ENCODE results near the gene KRT34.
"Not testable (repeated sequence)": the region's sequence is repeated elsewhere in the genome, so short reads cannot be mapped to it uniquely, and the experiment has no call there.

Gene KRT34

GRCh38 chr17:41360296-41360995 is 21.7 kb downstream of the KRT34 start:
- DNase-seq: no peak

DNA sequence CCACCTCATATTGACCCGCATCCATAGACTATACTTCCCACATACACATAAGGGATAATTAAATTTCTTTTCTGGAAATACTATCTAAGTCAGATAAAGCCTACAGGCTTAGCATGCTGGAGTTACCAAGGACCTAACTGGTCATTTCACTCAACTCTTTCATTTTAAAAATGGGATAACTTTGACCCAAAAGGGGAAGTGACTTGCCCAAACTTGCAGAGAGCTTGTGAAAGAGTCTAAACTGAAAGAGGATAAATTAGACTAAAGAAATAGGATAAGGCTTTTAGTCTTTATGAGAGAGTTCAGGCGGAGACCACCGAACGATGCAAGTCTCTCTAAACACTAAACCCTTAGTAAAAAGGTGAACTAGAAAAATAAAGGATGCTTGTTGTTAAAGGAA is 27.6 kb downstream of the KRT34 start:
- DNase-seq: no peak

- DNase-seq: no peak
Observed at GRCh38 chr17:41352597-41353366, 29.3 kb downstream of the KRT34 start.

DNA sequence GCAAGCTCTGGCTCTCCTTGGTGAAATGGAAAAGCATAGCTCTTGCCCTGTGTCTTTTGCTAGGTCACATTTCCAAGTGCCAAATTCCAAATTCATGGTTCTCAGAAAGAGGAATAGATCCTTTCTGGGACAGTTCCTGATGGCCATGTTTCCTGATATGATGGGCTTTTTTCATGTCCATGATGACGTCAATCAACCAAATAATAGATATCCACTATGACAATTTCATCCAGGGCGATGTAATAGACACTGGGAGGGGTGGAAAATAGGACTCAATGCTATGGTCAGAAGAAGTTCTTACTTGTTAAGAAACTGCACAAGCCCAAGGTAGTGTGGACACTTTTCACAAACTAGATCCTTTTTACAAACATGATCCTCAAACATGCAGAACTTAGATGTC is 30.9 kb downstream of the KRT34 start:
- no peak for DNase-seq

DNA sequence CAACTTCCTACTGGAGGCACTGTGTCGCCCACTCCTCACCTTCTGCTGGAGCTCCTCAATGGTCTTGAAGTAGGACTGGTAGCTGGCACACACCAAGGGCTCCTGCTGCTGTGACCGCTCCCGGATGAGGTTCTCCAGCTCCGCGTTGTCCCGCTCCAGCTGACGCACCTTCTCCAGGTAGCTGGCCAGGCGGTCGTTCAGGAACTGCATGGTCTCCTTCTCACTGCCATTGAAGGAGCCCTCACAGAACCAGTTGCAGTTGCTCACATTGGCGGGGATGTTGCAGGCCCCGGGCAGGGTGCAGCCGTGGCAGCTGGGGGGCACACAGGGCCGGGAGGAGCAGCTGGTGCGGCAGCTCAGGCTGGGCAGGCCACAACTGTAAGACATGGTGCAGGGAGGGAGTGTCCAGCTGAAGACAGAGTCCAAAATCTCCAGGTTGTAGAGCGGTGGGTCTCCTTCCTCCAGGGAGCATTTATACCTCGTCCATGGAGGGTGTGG is 31.7 kb downstream of the KRT34 start, which contains the start of gene KRT33A:
Gene KRT33A, minus strand, starts transcription at position 448 of the 498 bp plus-strand sequence. Its CDS starts 61 bp downstream, at position 387.
- DNase-seq: not testable (repeated sequence)

DNA sequence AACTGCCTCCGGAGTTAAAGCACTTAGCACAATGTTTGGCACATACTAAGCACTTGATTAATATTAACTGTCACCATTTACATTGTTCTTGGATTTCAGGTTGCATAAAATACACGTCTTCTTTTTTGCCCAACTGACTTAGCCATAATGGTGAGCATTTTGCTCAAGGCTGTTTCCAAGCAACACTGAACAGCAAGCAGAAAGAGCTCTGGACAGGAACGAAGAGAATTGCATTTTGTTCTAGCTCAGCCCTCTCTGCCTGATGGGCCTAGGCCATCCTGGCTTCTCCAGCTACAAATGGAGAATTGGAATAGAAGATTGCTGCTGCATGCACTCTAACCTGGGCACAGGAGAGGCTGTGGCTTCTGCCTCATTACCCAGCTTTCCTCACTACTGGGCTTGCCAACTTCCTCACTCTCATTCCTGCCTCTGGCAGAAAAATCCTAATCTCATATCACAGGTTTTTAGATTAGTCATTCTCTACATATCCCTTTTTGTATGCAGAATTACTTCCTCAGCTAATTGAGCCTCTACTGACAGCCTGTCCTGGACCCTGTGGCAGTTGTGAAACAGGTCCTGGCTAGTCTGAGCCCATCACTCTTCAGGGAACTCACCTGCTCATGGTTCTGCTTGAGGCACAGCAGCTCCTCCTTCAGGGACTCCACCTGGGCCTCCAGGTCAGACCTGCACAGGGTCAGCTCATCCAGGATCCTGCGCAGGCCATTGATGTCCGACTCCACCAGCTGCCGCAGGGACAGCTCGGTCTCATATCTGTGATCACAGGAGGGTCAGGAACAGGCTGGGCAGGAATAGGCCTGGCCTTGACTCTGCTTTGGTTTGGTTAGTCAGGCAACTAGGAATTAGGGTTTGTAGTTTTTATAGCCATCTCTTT is 34.0 kb downstream of the KRT34 start:
- no peak for DNase-seq

- not testable (repeated sequence) for DNase-seq
Observed at GRCh38 chr17:41346421-41346820, 35.7 kb downstream of the KRT34 start.

DNA sequence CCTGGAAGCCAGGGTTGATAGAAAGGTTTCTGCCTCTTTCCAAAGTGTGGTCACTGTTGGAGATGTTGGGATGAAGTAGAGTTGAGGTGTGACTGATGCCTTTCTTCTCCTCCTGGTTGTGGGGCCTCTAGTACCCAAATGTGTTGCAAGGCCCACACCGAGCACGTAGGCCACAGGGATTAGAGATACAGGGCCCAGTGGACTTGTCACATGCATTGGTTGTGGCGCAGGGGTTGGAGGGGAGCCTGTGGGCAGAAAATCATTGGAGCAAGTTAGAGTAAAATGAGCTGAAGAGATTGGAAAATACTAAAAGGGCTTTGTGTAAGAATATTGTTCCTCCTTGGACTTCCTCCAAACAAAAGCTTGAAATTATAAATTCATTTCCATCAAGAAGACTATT is 36.1 kb downstream of the KRT34 start:
- DNase-seq: no peak

DNA sequence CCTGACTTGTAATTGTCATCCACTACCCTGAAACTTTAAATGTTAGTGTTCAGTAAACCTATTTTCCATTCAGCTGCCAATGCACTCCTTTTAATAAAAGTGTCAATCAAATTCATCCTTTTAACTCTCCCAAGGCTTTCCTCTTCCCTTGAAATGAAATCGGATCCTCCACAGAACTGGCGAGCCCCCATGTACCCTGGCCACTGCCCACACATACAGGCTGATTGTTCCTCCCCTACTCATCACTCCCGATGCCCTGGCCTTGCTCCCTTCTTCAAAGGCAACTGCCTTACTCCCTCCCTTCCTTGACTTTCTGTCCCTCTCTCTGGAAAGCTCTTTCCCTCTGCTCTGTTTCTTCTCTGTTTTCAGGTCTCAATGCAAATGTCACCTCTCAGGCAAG is 39.1 kb downstream of the KRT34 start:
- DNase-seq: no peak

GRCh38 chr17:41340934-41341861 is 40.9 kb downstream of the KRT34 start:
- DNase-seq: peak; percentile 54

DNA sequence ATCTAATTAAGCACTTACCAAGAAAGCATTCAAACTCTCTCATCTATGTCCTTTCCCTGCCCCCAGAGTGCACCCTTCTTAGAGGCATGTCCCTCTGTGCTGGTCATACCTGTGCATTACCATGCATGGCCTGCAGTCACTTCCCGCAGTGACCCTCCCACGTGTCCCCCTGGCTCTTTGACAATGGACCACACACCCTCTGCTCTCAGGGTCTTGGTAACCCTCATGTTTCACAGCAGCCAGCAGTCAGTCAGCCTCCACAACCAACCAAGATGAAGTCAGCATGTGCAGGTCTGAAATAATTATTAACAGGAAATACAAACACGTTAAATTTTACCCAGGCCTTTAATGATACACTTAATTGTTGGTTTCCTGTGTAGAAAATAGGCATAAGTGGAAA is 41.6 kb downstream of the KRT34 start:
- no peak for DNase-seq

DNA sequence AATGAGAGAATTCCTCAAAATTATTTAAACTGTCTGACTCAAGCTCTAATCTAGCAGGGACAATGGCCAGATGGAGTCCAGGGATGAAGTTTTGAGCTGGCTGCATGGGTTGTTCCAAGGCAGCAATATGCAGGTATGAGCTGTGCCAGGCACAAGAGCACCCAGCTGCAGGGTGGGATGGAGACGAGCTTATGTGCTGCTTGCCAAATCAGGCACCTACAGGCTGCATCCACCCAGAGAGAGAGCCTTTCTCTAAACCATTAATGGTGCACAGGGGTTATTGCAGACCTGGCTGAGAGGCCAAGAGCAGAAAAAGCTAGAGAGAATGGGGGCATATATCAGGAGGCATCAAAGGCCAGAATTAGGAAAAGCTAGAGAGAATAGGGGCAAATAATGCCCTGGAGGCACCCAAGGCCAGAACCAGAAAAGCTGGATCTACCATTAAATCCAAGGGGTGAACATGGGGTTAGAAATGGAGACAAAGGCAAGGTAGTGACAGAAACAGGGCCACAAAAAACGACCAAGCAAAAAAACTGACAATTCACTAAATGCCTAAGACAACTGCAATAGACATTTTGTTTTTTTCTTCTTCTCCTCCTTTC is 42.4 kb downstream of the KRT34 start:
- DNase-seq: no peak

- no peak for DNase-seq
Observed at GRCh38 chr17:41338961-41339485, 43.1 kb downstream of the KRT34 start.

DNA sequence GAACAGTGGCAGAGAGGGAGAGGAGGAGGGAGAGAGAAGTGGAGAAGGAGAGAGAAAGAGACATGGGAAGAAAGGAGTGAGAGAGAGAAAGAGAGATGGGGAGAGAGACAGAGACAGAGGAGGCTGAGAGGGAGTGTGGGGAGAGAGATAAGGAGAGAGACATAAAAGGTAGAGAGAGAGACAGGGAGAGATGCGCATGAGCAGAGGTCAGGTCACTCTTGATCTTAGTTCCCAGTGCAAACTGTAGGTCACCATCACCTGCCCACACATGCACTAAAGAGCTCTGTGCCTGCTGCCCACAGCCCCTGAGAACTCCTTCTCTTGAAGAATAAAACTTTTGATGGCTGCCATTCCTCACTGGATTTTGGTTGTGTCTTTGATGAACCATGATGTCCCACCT is 46.4 kb downstream of the KRT34 start:
- DNase-seq: no peak

- no peak for DNase-seq
Observed at GRCh38 chr17:41334385-41335305, 47.5 kb downstream of the KRT34 start.

- DNase-seq: no peak
Observed at GRCh38 chr17:41333836-41334235, 48.3 kb downstream of the KRT34 start.

- DNase-seq: no peak
Observed at GRCh38 chr17:41333098-41333497, 49.0 kb downstream of the KRT34 start.

DNA sequence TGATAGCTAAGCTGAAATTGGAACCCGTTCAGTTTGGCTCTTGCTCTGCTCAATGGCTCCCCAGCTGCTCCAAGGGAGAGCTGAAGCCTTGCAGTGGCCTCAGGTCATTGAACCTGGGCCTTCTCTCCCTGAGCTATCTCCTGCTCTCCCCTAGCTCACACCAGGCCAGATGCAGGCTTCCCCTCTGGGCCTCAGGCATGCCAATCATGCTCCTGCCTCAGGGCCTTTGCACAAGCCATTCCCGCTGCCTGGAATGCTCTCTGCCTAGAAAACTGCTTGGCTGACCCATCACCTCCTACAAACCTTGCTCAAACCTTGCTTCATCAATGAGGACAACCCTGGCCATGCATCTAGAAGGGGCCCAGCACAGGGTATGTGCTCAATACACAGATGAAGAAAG is 49.9 kb downstream of the KRT34 start:
- DNase-seq: no peak

DNA sequence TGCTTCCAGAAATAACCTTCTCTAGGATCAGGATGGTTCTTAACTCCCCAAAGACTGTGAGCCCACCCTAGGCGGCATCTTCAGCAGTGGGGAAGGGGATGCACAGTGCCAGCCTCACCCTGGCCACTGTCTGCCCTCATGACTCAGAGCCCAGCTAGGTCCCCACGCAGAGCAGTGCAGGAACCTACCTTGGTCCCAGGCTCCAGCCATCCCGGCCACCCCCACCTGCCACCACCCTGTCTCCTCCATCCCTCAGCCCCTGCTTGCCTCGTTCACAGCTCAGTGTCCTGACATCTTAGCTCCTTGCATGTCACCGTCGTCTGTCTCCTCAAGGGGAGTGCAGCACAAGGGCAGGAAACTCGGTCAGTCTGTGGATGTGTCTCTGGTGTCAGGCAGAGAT is 50.5 kb downstream of the KRT34 start:
- DNase-seq: no peak

- DNase-seq: no peak
Observed at GRCh38 chr17:41329279-41329948, 52.7 kb downstream of the KRT34 start.

All from activated effector memory CD4-positive, alpha-beta T cell treated with Interleukin-2 at 50 U/mL for 16 hours (primary cell).